Stimulated activated naive CD8-positive, alpha-beta T cell treated with anti-CD3 and anti-CD28 coated beads, Interleukin-15, amount 100 ng/mL, for 72 hours (primary cell): ENCODE results near the gene ZDHHC19.
A peak's percentile ranks its signal among the peaks of the same experiment; 100 is the strongest.
"Not testable (repeated sequence)": the region's sequence is repeated elsewhere in the genome, so short reads cannot be mapped to it uniquely, and the experiment has no call there.

ENCODE experiments used
- ATAC-seq: fragments of 150-1000 bp; cut with Tn5 transposase; 2 replicates; pipeline ENCODE4 v1.10.0; 2021; ENCODE audit warnings: mild to moderate bottlenecking, moderate library complexity
- DNase-seq, 2 donors: peaks; one replicate each; pipeline ENCODE4 v3.0.0; 2021 to 2022
- H3K27ac Mint-ChIP-seq, 2 donors: one replicate each; pipeline ENCODE4 v1.8.0; 2022; ENCODE audit warnings: mild to moderate bottlenecking in 2 of 2, mixed read lengths in 2 of 2, moderate library complexity in 2 of 2
- H3K27me3 Mint-ChIP-seq: one replicate; pipeline ENCODE4 v1.8.0; 2022; ENCODE audit warnings: mixed read lengths
- H3K4me1 Mint-ChIP-seq: one replicate; pipeline ENCODE4 v1.8.0; 2022; ENCODE audit warnings: mild to moderate bottlenecking, mixed read lengths
- H3K4me3 Mint-ChIP-seq, 2 donors: one replicate each; pipeline ENCODE4 v1.8.0; 2022; ENCODE audit warnings: mild to moderate bottlenecking in 2 of 2, mixed read lengths in 2 of 2, moderate library complexity in 1 of 2
- H3K9me3 Mint-ChIP-seq, 2 donors: one replicate each; pipeline ENCODE4 v1.8.0; 2022; ENCODE audit warnings: mixed read lengths in 2 of 2

The ZDHHC19 gene

GRCh38 chr3:196179380-196180308, 31.6 kb downstream of the ZDHHC19 start:
- Mint-ChIP-seq H3K9me3 (no peaks in the 10 kb centered on the region), H3K4me3 (peak overlapping the region; percentile 79 to 80), H3K4me1 (peaks cover 55% of the 10 kb centered on the region), H3K27ac (peak overlapping the region; percentile 95 to 98), H3K27me3 (no peaks in the 10 kb centered on the region)
- ATAC-seq: peak; percentile 87
- peak; percentile 93 to 98 for DNase-seq

DNA sequence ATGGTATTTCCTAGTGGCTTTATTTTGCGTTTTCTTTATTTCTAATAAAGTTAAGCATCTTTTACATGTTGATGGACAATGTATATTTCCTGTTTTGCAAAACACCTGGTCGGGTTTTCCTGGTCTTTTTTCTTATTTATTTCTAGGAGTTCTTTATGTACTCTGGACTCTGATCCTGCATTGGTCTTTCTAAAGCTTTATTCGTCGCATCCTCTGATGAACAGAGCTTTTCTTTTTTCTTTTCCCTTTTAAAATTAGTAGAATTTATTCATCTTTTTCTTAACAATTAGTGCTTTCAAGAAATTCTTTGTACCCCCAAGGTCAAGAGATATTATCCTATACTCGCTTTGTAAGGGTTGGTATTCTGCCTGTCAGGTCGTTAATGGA, 32.2 kb downstream of the ZDHHC19 start:
- no peaks in the 10 kb centered on the region for H3K27me3 Mint-ChIP-seq
- H3K27ac Mint-ChIP-seq: peak overlapping the region; percentile 95 to 98
- peaks cover 54% of the 10 kb centered on the region for H3K4me1 Mint-ChIP-seq
- H3K9me3 Mint-ChIP-seq: no peaks in the 10 kb centered on the region
- H3K4me3 Mint-ChIP-seq: peak overlapping the region; percentile 79 to 80
- ATAC-seq (no peak), DNase-seq (no peak)

DNA sequence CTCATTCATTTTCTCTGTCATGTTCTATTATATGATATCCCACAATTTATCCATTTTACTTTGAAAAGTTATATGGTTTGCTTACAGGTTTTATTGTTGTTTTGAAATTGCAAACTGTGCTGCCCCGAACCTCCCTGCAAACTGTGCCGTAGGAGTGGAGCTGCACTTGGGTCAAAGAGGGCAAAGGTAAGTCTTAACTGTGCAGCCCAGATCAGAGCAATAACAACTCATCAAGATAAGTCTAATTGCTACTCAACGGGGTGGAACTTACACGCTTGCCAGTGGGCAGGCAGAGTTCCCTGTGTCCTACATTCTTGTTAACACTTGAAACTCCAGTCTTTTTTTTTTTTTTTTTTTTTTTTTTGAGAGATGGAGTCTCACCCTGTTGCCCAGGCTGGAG, 33.2 kb downstream of the ZDHHC19 start:
- no peaks in the 10 kb centered on the region for H3K9me3 Mint-ChIP-seq
- no peak overlapping the region for H3K4me3 Mint-ChIP-seq
- ATAC-seq: no peak
- no peak overlapping the region for H3K27ac Mint-ChIP-seq
- H3K27me3 Mint-ChIP-seq: no peaks in the 10 kb centered on the region
- DNase-seq: no peak
- peaks cover 44% of the 10 kb centered on the region for H3K4me1 Mint-ChIP-seq

DNA sequence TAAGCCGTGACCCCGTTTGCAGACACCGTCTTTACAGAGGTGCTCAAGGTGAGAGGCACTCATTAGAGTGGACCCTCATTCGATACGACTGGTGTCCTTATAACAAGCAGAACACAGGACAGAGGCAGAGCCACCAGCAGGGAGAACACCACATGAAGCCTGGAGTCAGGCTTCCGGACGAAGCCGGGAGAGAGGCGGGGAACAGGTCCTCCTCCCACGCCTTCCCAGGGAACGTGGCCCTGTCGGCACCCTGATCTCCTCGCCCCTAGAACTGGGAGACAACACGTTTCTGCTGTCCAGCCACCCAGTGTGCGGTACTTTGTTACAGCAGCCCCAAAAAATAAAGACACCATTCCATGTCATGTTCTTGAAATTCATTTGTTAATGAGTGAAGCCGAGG, 33.6 kb downstream of the ZDHHC19 start:
- Mint-ChIP-seq H3K27me3 (no peaks in the 10 kb centered on the region), H3K9me3 (no peaks in the 10 kb centered on the region), H3K4me3 (no peak overlapping the region), H3K4me1 (peaks cover 40% of the 10 kb centered on the region), H3K27ac (no peak overlapping the region)
- ATAC-seq (no peak), DNase-seq (no peak)

GRCh38 chr3:196175722-196176121, 35.5 kb downstream of the ZDHHC19 start:
- no peaks in the 10 kb centered on the region for H3K9me3 Mint-ChIP-seq
- DNase-seq: no peak
- no peak overlapping the region for H3K4me3 Mint-ChIP-seq
- H3K4me1 Mint-ChIP-seq: peaks cover 21% of the 10 kb centered on the region
- ATAC-seq: no peak
- no peaks in the 10 kb centered on the region for H3K27me3 Mint-ChIP-seq
- H3K27ac Mint-ChIP-seq: no peak overlapping the region

DNA sequence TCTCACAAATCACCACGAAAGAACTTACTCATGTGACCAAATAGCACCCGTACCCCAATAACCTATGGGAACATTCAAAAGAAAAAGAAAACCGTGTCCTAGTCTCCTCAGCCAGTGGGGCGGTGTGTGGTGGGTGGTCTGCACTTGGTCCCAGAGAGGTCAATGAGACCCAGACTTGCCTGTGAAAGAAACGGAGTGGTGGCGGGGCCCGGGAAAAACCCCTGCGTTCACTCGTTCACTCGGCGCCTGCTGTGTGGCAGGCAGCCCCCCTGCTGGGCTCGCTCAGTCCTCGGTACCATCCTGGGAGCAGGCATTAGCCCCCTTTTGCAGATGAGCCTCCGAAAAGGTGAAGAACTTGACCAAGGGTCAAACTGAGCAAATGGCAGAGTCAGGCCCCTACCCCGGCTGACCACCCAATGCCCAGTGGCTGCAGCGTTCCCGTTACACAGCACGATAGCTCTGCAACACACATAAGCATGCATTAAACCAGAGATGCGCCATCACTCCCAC, 36.0 kb downstream of the ZDHHC19 start:
- Mint-ChIP-seq H3K27ac (no peak overlapping the region), H3K4me3 (no peak overlapping the region), H3K9me3 (no peaks in the 10 kb centered on the region), H3K27me3 (no peaks in the 10 kb centered on the region), H3K4me1 (peaks cover 16% of the 10 kb centered on the region)
- ATAC-seq (no peak), DNase-seq (no peak)

GRCh38 chr3:196174652-196175051, 36.5 kb downstream of the ZDHHC19 start:
- Mint-ChIP-seq H3K4me3 (no peak overlapping the region), H3K27me3 (no peaks in the 10 kb centered on the region)
- DNase-seq: no peak

DNA sequence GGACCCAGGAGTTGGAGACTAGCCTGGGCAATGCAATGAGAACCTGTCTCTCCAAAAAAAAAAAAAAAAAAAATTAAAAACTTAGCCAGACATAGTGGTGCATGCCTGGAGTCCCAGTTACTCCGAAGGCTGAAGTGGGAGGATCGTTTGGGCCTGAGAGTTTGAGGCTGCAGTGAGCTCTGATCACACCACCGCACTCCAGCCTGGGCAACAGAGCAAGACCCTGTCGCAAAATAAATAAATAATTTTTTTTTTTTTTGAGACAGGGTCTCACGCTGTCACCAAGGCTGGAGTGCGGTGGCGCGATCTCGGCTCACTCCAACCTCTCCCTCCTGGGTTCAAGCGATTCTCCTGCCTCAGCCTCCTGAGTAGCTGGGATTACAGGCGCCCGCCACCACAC, 40.9 kb downstream of the ZDHHC19 start:
- not testable (repeated sequence) for H3K27me3 Mint-ChIP-seq, H3K27ac Mint-ChIP-seq, ATAC-seq, H3K4me3 Mint-ChIP-seq, DNase-seq, H3K4me1 Mint-ChIP-seq, H3K9me3 Mint-ChIP-seq

More at GRCh38 chr3:196174652-196175051, 36.5 kb downstream of the ZDHHC19 start:
- no peak overlapping the region for H3K27ac Mint-ChIP-seq
- H3K9me3 Mint-ChIP-seq: no peaks in the 10 kb centered on the region
- ATAC-seq: no peak
- peaks cover 11% of the 10 kb centered on the region for H3K4me1 Mint-ChIP-seq

DNA sequence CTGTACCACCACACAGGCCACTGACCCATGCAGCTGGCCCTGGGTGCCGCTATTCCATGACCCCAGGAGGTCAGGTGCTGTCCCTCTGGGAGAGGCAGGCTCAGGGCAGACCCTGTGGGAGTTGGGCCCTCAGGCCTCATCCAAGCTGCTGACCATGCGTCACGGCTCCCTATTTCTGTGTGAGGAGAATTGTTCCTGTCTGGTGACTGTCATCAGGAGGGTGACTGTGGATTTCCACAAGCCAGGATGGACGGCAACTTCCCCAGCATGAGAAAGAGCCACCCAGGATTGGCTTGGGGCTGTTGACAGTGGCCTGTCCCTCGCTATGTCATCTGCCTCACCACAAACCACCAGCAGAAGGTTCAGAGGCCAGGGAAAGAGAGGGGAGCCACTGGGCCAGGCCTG, 41.4 kb downstream of the ZDHHC19 start:
- Mint-ChIP-seq H3K9me3 (no peaks in the 10 kb centered on the region), H3K27me3 (no peaks in the 10 kb centered on the region), H3K4me1 (peaks cover 5% of the 10 kb centered on the region), H3K27ac (no peak overlapping the region), H3K4me3 (no peak overlapping the region)
- ATAC-seq: no peak
- DNase-seq: no peak

GRCh38 chr3:196168808-196169391, 42.3 kb downstream of the ZDHHC19 start:
- ATAC-seq (no peak), DNase-seq (no peak)
- Mint-ChIP-seq H3K4me3 (no peak overlapping the region), H3K27ac (no peak overlapping the region), H3K4me1 (peaks cover 5% of the 10 kb centered on the region), H3K27me3 (no peaks in the 10 kb centered on the region), H3K9me3 (no peaks in the 10 kb centered on the region)

DNA sequence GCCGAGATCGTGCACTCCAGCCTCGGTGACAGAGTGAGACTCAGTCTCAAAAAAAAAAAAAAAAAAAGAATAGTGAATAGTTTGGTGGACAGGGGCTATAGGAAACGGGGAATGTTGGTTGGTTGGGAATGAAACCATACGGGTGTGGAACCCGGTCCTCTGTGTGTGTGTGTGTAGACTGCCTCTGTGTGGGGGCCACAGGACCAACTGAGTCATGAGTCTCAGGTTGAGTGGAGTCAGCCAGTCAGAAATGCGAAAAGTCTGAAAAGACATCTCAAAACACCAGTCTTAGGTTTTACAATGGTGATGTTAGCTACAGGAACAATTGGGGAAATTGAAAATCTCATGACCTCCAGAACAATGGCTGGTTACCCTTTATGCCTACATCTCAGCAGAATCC, 44.5 kb downstream of the ZDHHC19 start:
- ATAC-seq (peak; percentile 68), DNase-seq (no peak)
- Mint-ChIP-seq H3K27ac (no peak overlapping the region), H3K4me1 (peaks cover 15% of the 10 kb centered on the region), H3K27me3 (no peaks in the 10 kb centered on the region), H3K4me3 (no peak overlapping the region), H3K9me3 (no peaks in the 10 kb centered on the region)

DNA sequence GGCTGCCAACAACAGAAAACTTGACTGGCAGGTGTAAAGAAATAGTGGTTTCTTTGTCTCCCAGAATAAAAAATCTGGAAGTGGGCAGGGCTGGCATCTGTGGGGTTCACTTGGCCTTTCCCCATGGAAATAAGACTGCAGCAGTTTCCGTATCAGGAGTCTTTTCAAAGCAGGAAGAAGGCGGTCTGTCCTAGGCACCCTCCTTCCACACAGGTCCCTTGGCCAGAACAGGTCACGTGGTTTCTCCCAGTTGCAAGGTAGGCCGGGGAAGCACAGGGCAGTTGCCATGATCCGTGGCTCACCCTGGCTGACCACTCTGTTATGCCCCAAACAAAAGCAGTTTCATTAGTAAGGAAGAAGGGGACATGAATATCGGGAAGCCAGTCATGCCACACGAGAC, 45.4 kb downstream of the ZDHHC19 start:
- no peak for DNase-seq
- H3K27ac Mint-ChIP-seq: no peak overlapping the region
- no peaks in the 10 kb centered on the region for H3K9me3 Mint-ChIP-seq
- no peaks in the 10 kb centered on the region for H3K27me3 Mint-ChIP-seq
- ATAC-seq: no peak
- peaks cover 15% of the 10 kb centered on the region for H3K4me1 Mint-ChIP-seq
- H3K4me3 Mint-ChIP-seq: no peak overlapping the region

DNA sequence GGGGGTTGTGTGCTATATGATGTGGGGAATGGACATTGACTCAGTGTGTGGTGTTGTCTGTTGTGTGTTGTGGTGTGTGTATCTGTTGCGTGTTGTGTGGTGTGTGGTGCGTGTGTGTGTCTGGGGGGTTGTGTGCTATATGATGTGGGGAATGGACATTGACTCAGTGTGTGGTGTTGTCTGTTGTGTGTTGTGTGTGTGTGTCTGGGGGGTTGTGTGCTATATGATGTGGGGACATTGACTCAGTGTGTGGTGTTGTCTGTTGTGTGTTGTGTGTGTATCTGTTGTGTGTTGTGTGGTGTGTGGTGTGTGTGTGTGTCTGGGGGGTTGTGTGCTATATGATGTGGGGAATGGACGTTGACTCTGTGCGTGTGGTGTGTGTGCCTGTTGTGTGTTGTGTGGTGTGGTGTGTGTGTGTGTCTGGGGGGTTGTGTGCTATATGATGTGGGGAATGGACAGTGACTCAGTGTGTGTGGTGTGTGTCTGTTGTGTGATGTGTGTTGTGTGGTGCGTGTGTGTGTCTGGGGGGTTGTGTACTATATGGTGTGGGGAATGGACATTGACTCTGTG, 46.1 kb downstream of the ZDHHC19 start:
- peaks cover 22% of the 10 kb centered on the region for H3K4me1 Mint-ChIP-seq
- H3K4me3 Mint-ChIP-seq, H3K27me3 Mint-ChIP-seq, DNase-seq, ATAC-seq, H3K27ac Mint-ChIP-seq, H3K9me3 Mint-ChIP-seq: not testable (repeated sequence)

GRCh38 chr3:196164576-196164975, 46.6 kb downstream of the ZDHHC19 start:
- Mint-ChIP-seq H3K4me3 (no peak overlapping the region), H3K27me3 (no peaks in the 10 kb centered on the region), H3K27ac (no peak overlapping the region), H3K9me3 (no peaks in the 10 kb centered on the region), H3K4me1 (peaks cover 27% of the 10 kb centered on the region)
- ATAC-seq (no peak), DNase-seq (no peak)

DNA sequence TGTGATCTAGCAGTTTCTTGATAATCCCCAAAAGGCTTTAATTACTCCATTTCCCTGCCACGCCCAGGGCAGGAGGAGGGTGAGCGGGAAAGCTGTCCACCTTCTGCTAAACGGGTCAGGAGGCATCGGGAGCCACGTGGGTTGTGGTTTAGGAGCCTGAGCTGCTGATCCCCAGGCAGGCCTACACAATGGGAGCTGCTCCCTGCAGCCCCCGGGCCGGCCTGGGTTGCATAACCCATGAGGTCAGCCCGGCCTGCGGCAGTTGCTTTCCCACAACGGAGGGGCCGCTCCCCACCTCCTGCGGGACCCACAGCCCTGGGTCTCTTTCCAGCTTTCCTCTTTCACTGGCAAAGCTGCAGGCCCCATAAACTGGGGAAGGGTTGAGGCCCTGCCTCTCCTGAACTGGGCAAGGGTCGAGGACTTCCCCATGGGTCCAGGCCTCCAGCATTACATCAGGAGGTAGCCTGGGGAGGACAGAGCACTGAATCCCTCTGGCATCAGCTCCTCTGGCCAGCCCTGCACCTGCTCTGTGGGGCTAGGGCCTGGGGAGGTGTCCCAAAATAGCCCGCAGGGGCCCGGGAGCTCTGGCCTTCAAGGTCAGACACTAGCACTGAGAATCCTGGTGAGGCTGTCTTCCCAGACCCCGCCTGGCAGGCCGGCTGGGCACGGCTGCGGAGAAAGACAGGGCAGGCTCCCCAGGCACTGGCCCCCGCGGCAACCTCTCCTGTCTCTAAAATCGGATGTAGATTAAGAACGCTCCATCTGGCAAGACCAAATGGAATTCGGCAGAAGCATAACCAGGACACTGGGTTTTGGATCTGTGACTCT, 47.3 kb downstream of the ZDHHC19 start:
- ATAC-seq (no peak), DNase-seq (no peak)
- Mint-ChIP-seq H3K27ac (no peak overlapping the region), H3K4me1 (peaks cover 28% of the 10 kb centered on the region), H3K4me3 (no peak overlapping the region), H3K27me3 (no peaks in the 10 kb centered on the region), H3K9me3 (no peaks in the 10 kb centered on the region)
